ENCODE measurements around the gene C1QTNF8.
A peak's percentile ranks its signal among the peaks of the same experiment; 100 is the strongest.

The C1QTNF8 gene

GRCh38 chr16:1102921-1103635, 7.0 kb upstream of the C1QTNF8 start:
- TF ChIP-seq EZH2phosphoT487 (IDR thresholded peaks at IDR 0.05; ENCODE audit: low read length) (no peak), EZH2 (optimal IDR thresholded peaks at IDR 0.05; ENCODE audit: low read depth, low read length) (no peak)
- TF ChIP-seq, protein P1, sequence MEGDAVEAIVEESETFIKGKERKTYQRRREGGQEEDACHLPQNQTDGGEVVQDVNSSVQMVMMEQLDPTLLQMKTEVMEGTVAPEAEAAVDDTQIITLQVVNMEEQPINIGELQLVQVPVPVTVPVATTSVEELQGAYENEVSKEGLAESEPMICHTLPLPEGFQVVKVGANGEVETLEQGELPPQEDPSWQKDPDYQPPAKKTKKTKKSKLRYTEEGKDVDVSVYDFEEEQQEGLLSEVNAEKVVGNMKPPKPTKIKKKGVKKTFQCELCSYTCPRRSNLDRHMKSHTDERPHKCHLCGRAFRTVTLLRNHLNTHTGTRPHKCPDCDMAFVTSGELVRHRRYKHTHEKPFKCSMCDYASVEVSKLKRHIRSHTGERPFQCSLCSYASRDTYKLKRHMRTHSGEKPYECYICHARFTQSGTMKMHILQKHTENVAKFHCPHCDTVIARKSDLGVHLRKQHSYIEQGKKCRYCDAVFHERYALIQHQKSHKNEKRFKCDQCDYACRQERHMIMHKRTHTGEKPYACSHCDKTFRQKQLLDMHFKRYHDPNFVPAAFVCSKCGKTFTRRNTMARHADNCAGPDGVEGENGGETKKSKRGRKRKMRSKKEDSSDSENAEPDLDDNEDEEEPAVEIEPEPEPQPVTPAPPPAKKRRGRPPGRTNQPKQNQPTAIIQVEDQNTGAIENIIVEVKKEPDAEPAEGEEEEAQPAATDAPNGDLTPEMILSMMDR (IDR thresholded peaks at IDR 0.05; ENCODE audit: low read length) = peak; percentile 54
- H3F3A ChIP-seq (ENCODE audit: insufficient read depth, low read length) = no peaks in the 10 kb centered on the region
- no peaks in the 10 kb centered on the region for H4K20me1 ChIP-seq (ENCODE audit: insufficient read depth, low read length)
- H3K4me2 ChIP-seq (ENCODE audit: low read depth, low read length) = peak overlapping the region; percentile 63; the same call in 1 of the 2 replicates
- H3K9ac ChIP-seq (ENCODE audit: low read length) = no peak overlapping the region
- peak; percentile 54 for DNase-seq
- no peaks in the 10 kb centered on the region for H3K9me2 ChIP-seq (replicated peaks; ENCODE audit: insufficient read depth, low read length)
- no peak overlapping the region; the same call in 1 of the 2 replicates for H3K4me3 ChIP-seq (ENCODE audit: low read length)
- H3K79me2 ChIP-seq (ENCODE audit: low read length) = no peaks in the 10 kb centered on the region
- no peaks in the 10 kb centered on the region for H3K9me3 ChIP-seq (replicated peaks; ENCODE audit: insufficient read depth, low read length)
- H3K4me1 ChIP-seq (ENCODE audit: low read length) = no peaks in the 10 kb centered on the region
- 0 out of 2 replicates have a peak overlapping the region, but pooled peaks have one; percentile 48 for H2AFZ ChIP-seq (ENCODE audit: low read length)
- peaks cover 80% of the 10 kb centered on the region for H3K27me3 ChIP-seq (replicated peaks; ENCODE audit: insufficient read depth, low read length)
- H3K36me3 ChIP-seq (replicated peaks; ENCODE audit: insufficient read depth, low read length) = no peaks in the 10 kb centered on the region
- H3K27ac ChIP-seq (ENCODE audit: low read length) = no peak overlapping the region

DNA sequence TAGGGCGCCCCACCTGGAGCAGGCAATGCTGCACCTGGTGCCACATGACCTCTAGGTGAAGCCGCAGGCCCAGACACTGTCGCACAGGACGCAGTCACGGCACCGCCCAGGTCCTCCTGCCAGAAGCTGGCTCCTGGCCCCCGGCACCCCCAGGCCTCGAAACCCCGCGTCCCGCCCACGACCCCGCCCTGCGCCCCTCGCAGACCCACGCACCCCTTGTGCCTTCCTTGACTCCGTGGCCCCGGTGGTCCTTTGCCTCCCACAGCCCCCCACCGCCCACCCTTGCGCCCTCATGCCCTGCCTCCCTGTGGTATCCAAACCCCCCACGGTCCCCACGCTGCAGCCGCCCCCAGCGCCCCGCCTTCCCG, 6.3 kb upstream of the C1QTNF8 start:
- H3K27ac ChIP-seq (ENCODE audit: low read length) = no peak overlapping the region
- H3F3A ChIP-seq (ENCODE audit: insufficient read depth, low read length) = no peaks in the 10 kb centered on the region
- H3K36me3 ChIP-seq (replicated peaks; ENCODE audit: insufficient read depth, low read length) = no peaks in the 10 kb centered on the region
- no peaks in the 10 kb centered on the region for H3K4me1 ChIP-seq (ENCODE audit: low read length)
- TF ChIP-seq EZH2 (optimal IDR thresholded peaks at IDR 0.05; ENCODE audit: low read depth, low read length) = no peak
- TF ChIP-seq EZH2phosphoT487 (IDR thresholded peaks at IDR 0.05; ENCODE audit: low read length) = no peak
- TF ChIP-seq, protein P1 (IDR thresholded peaks at IDR 0.05; ENCODE audit: low read length) = no peak
- H2AFZ ChIP-seq (ENCODE audit: low read length) = no peak overlapping the region
- DNase-seq = no peak
- no peaks in the 10 kb centered on the region for H3K9me3 ChIP-seq (replicated peaks; ENCODE audit: insufficient read depth, low read length)
- H3K4me2 ChIP-seq (ENCODE audit: low read depth, low read length) = no peak overlapping the region
- H3K79me2 ChIP-seq (ENCODE audit: low read length) = no peaks in the 10 kb centered on the region
- no peak overlapping the region for H3K4me3 ChIP-seq (ENCODE audit: low read length)
- no peaks in the 10 kb centered on the region for H4K20me1 ChIP-seq (ENCODE audit: insufficient read depth, low read length)
- no peak overlapping the region for H3K9ac ChIP-seq (ENCODE audit: low read length)
- H3K9me2 ChIP-seq (replicated peaks; ENCODE audit: insufficient read depth, low read length) = no peaks in the 10 kb centered on the region
- H3K27me3 ChIP-seq (replicated peaks; ENCODE audit: insufficient read depth, low read length) = peaks cover 80% of the 10 kb centered on the region

DNA sequence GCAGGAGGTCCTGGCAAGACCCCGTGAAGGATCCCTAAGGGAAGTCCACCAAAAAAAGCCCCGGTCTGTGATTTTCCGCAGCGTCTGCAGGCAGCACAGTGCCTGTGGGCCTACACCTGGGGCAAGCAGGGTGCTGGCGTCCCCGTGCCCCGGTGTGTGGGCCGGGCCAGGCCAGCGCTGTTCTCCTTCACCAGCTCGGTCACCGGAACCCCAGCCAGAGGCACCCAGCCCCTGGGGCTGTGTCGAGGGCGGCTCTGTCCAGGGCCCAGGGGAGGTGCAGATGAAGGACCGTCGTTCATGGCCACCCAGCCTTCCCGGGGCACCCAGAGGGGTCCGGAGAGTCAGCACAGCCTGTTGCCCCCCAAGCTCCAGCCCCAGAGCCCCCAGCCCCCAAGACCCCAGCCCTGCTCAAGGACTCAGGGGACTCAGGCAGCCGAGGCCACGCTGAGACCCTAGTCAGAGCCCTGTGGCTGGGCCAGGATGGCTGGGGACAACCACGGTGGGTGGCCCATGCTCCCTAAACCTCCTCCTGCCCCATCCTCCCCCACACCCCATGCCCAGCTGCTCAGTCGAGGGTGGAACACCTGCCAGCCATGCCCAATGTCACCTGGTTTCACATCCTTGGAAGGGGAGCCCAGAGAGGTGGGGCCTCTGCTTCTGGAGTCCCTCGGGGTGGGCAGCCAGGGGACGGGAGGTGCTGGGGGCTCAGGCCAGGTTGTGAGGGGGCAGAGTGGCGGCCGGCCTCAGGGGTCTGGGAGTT, 5.7 kb upstream of the C1QTNF8 start:
- no peaks in the 10 kb centered on the region for H3K79me2 ChIP-seq (ENCODE audit: low read length)
- no peaks in the 10 kb centered on the region for H3K9me2 ChIP-seq (replicated peaks; ENCODE audit: insufficient read depth, low read length)
- no peak for DNase-seq
- TF ChIP-seq, protein P1 (IDR thresholded peaks at IDR 0.05; ENCODE audit: low read length) = no peak
- no peak for TF ChIP-seq EZH2 (optimal IDR thresholded peaks at IDR 0.05; ENCODE audit: low read depth, low read length)
- no peak for TF ChIP-seq EZH2phosphoT487 (IDR thresholded peaks at IDR 0.05; ENCODE audit: low read length)
- peaks cover 80% of the 10 kb centered on the region for H3K27me3 ChIP-seq (replicated peaks; ENCODE audit: insufficient read depth, low read length)
- no peak overlapping the region for H3K9ac ChIP-seq (ENCODE audit: low read length)
- no peak overlapping the region for H3K4me3 ChIP-seq (ENCODE audit: low read length)
- no peaks in the 10 kb centered on the region for H3F3A ChIP-seq (ENCODE audit: insufficient read depth, low read length)
- no peak overlapping the region for H3K4me2 ChIP-seq (ENCODE audit: low read depth, low read length)
- H3K4me1 ChIP-seq (ENCODE audit: low read length) = no peaks in the 10 kb centered on the region
- no peaks in the 10 kb centered on the region for H4K20me1 ChIP-seq (ENCODE audit: insufficient read depth, low read length)
- no peak overlapping the region for H3K27ac ChIP-seq (ENCODE audit: low read length)
- no peak overlapping the region for H2AFZ ChIP-seq (ENCODE audit: low read length)
- no peaks in the 10 kb centered on the region for H3K9me3 ChIP-seq (replicated peaks; ENCODE audit: insufficient read depth, low read length)
- no peaks in the 10 kb centered on the region for H3K36me3 ChIP-seq (replicated peaks; ENCODE audit: insufficient read depth, low read length)
